GM12875 (cell line): ENCODE data around the gene RUNX2.

ENCODE experiments used
- H3K4me3 ChIP-seq: one replicate; pipeline ENCODE4 v1.5.1; 2011; ENCODE audit warnings: low read depth, low read length, control low read depth
- TF ChIP-seq, protein P1 (sequence below): IDR thresholded peaks from 2 replicates; pipeline ENCODE4 v1.5.1; 2011; ENCODE audit warnings: low read depth, mild to moderate bottlenecking, control low read depth, inconsistent platforms, low read length, moderate library complexity, borderline replicate concordance; ENCODE audit not compliant: insufficient read depth

The RUNX2 gene

DNA sequence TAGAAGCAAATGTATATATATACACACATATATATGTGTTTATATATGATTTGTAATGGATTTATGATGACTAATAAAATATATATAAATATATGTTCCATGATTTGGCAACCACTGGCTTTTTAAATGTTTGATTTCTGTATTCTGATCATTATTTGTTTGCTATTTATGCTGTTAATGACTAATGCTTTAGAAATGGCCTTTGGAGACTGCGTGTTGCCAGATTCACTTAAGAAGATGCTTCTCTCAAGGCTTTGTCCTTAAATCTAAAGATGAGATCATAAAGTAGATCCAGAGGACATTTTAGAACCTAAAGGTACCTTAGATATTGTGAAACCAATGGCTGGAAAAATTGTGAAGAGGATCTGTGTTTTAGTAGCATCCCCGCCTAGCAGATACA is 165.6 kb downstream of the RUNX2 start:
- H3K4me3 ChIP-seq, result no peak overlapping the region
- TF ChIP-seq, protein P1, sequence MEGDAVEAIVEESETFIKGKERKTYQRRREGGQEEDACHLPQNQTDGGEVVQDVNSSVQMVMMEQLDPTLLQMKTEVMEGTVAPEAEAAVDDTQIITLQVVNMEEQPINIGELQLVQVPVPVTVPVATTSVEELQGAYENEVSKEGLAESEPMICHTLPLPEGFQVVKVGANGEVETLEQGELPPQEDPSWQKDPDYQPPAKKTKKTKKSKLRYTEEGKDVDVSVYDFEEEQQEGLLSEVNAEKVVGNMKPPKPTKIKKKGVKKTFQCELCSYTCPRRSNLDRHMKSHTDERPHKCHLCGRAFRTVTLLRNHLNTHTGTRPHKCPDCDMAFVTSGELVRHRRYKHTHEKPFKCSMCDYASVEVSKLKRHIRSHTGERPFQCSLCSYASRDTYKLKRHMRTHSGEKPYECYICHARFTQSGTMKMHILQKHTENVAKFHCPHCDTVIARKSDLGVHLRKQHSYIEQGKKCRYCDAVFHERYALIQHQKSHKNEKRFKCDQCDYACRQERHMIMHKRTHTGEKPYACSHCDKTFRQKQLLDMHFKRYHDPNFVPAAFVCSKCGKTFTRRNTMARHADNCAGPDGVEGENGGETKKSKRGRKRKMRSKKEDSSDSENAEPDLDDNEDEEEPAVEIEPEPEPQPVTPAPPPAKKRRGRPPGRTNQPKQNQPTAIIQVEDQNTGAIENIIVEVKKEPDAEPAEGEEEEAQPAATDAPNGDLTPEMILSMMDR, result no peak

DNA sequence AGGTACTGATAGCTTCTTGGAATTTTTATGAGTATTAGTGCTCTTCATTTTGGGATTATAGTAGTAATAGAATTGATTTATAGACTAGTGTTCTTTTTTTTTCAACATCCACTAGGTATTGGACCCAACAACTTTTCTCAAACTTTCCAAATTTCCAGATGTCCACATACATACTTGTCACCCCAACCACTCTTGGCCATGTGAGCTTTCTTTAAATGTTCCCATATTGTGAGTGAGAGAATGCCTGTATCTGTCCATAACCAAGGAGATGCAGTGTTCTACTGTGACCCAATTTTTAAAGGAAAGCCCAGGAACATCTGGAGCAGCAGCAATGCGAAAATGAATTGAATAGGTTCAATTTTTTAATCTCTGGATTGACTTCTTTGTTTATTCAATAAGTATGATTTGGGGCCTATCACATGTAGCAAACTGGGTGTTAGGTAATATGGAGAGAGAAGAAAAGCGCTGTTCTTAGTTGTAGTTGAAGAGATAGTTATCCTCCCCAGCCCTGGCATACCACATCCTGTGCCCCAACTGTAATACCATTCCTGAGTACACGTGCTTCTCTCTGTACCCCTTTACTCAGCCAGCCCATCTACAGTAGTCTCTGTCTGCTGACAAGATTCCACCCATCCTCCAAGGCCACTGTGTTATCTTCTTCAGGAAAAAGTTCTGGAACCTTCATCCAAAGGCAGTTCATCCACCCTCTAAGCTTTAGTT is 166.4 kb downstream of the RUNX2 start:
- TF ChIP-seq, protein P1, result no peak

DNA sequence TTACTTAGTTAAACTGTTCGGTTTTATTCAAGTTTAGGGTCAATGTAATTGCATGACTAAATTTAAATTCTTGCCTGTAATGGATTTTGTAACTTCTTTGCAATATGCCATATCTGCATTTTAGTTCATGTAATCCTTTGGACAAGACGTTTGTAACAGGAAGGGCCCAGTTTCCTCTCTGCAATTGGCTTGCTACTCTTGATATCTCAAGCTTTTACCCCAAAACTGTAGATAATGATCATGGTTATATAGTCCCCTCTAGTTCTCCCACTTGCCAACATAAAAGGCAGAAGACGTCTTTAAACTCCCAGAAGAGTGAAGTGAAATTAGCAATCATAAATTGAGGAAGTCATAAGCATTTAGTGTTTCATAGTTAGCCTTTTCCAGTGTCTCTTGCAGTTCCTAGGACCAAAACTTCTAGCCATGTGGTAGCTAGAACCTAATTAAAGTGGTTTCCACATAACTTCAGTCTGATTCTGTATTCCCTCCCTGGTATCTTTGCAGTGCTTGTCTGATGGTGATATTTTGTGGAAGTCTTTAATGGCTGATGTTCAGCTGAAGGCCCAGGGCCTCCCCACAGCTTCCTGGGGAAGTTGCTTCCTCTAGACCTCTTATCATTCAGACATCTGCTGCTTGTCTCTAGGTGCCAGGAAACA is 167.4 kb downstream of the RUNX2 start:
- no peak overlapping the region for H3K4me3 ChIP-seq
- TF ChIP-seq, protein P1, result no peak

More for the DNA sequence above, 166.4 kb downstream of the RUNX2 start:
- H3K4me3 ChIP-seq, result no peak overlapping the region

DNA sequence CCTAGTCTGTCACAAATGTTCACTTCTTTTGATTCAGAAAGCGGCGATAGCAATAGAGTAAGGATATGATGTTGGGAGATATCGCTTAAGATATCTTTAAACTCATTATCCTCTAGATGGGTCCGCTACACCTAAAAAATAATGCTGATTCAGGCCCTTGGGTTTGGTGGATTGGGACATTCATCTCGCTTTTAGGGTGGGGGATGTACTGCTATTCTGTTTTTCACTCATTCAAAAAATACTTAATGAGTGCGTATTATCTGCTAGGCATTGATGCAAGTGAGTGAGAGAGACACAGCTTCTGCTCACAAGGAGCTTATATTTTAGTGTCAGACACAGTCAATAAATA is 167.9 kb downstream of the RUNX2 start:
- TF ChIP-seq, protein P1, result no peak
- H3K4me3 ChIP-seq, result no peak overlapping the region

DNA sequence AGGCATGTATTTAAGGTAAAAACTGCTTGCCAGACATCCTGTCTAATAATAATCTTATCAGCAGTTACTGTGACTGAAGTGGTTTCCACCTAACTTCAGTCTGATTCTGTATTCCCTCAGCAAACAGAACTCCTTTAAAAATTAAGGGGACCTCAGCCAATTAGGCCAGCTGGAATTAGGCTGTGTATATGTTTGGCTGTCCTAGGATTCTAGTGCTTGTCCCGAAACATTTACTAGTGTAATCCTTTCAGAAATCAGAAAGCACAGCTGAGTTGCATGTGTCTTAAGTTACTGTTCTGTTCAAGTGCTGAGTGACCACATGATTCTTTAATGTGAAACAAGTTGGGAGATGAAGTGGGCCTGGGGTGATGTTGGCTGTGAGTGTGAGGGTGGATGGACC is 170.5 kb downstream of the RUNX2 start:
- no peak overlapping the region for H3K4me3 ChIP-seq
- TF ChIP-seq, protein P1, result no peak

DNA sequence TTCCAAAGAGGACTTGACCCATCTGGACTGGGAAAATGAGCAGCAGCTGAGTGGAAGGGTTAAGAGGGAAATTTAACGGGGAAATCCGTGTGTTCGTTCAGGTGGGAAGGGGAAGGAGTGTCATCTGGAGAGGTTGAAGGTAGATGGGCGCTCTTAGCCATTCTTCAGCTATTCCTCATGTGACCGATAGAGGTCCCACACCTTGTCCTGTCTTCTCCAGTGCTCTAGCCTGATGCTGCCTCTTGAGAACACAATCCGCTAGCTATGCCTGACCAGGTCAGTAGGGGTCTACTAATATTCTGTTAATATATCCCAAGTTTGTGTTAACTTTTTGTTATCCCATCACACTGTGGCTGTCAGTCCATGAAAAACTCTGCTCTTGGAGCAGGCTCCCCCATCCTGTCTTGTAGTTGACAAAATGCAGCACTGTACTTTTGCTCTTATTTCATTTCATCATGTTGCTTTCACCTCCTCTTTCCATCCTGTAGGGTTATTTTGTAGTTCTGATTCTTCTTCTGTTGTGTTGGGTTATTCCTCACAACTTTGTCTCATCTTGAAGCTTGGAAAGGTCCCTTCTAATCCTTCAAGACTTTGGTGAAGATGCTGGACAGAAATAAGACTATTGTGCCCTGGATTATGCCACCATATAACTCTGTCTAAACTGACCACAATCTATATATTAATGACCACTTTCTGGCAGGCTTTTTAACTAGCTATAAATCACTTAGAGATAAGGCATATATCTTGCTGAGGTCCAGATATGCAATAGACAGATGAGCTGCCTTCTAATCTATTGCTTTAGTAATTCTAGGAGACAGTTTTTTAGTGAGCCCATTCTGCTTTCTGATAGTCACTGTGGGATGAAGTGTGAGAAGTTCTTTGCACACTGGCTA is 173.0 kb downstream of the RUNX2 start:
- no peak overlapping the region for H3K4me3 ChIP-seq
- TF ChIP-seq, protein P1, result peak; percentile 64

DNA sequence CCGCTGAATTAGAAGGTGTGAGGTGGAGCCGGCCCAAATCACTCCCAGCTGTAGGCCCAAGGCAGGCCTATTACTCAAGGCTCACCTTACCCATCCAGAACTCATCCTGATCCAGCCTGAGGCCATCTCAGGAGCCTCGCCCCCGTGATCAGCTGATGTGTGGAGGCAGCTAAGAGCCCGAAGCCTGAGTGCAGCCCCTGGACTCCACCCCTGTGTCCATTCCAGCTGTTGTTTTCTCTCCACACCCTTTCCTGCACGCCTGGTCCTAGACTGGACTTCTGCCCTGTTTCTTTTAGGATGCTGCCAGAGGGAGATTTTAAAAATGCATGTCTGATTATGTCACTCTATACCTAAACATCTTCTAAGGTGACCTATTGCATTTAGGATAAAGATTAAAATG is 174.3 kb downstream of the RUNX2 start:
- TF ChIP-seq, protein P1, result no peak
- no peak overlapping the region for H3K4me3 ChIP-seq
